ENCODE measurements around the gene SEC22C.

DNA sequence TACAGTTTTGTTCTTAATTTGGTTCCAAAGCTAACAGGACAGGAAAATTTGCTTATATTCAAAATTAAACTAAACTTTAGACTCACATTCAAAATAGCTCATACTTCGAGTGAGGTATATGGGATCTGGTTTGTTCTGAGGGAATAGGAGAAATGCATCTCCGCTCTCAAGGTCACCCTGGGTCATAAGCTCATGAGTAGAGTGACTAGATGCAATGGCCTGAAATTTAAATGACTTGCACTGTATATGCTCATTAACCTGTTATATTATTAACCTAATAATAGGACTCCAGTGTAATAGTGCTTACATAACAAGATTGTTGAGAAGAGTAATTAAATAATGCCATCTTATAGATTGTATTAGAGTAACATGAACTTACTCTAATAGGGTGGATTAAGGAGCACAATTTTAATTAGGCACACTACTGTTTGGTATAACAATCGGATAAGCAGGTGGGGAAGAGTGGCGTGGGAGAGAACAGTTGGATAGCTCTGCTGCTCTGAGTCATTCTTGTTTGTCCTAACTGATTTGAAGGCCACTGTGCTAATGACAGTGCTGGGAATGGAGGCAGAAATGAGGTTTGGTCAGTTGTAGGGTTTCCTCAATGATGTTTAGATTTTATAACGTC, 23.9 kb upstream of the SEC22C start:
- TF ChIP-seq, protein P1, sequence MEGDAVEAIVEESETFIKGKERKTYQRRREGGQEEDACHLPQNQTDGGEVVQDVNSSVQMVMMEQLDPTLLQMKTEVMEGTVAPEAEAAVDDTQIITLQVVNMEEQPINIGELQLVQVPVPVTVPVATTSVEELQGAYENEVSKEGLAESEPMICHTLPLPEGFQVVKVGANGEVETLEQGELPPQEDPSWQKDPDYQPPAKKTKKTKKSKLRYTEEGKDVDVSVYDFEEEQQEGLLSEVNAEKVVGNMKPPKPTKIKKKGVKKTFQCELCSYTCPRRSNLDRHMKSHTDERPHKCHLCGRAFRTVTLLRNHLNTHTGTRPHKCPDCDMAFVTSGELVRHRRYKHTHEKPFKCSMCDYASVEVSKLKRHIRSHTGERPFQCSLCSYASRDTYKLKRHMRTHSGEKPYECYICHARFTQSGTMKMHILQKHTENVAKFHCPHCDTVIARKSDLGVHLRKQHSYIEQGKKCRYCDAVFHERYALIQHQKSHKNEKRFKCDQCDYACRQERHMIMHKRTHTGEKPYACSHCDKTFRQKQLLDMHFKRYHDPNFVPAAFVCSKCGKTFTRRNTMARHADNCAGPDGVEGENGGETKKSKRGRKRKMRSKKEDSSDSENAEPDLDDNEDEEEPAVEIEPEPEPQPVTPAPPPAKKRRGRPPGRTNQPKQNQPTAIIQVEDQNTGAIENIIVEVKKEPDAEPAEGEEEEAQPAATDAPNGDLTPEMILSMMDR (optimal IDR thresholded peaks at IDR 0.05 in 1 of 3, IDR thresholded peaks at IDR 0.05 in 1 of 3, conservative IDR thresholded peaks at IDR 0.05 in 1 of 3; ENCODE audit: extremely low read depth in 1 of 3, insufficient read depth in 2 of 3, low read length in 3 of 3) = no peak
- no peak for TF ChIP-seq EZH2 (IDR thresholded peaks at IDR 0.05; ENCODE audit: low read length)

Data from keratinocyte (primary cell).